NB4 (cell line): Measurements from ENCODE around the gene LRRC61.

Experiments used
- DNase-seq: peaks from one replicate; pipeline ENCODE4 v3.0.0; 2010; ENCODE audit warnings: low read depth
- H3K4me3 ChIP-seq: one replicate; pipeline ENCODE4 v1.5.1; 2011; ENCODE audit warnings: mild to moderate bottlenecking, low read depth, low read length, moderate library complexity
- MYC ChIP-seq: IDR thresholded peaks from 2 replicates; pipeline ENCODE4 v1.6.1; 2011; ENCODE audit warnings: low read depth, low read length
- POLR2A ChIP-seq: IDR thresholded peaks from 2 replicates; pipeline ENCODE4 v1.6.1; 2011; ENCODE audit warnings: mild to moderate bottlenecking; ENCODE audit not compliant: insufficient read length; ENCODE audit errors: extremely low read depth
- TF ChIP-seq, protein P1 (sequence below): IDR thresholded peaks from one replicate; pipeline ENCODE4 v1.5.1; 2012; ENCODE audit warnings: low read depth, low read length
- TF ChIP-seq, protein P2 (sequence below): IDR thresholded peaks from 2 replicates; pipeline ENCODE4 v1.6.1; 2011; ENCODE audit warnings: low read depth, low read length

The LRRC61 gene

DNA sequence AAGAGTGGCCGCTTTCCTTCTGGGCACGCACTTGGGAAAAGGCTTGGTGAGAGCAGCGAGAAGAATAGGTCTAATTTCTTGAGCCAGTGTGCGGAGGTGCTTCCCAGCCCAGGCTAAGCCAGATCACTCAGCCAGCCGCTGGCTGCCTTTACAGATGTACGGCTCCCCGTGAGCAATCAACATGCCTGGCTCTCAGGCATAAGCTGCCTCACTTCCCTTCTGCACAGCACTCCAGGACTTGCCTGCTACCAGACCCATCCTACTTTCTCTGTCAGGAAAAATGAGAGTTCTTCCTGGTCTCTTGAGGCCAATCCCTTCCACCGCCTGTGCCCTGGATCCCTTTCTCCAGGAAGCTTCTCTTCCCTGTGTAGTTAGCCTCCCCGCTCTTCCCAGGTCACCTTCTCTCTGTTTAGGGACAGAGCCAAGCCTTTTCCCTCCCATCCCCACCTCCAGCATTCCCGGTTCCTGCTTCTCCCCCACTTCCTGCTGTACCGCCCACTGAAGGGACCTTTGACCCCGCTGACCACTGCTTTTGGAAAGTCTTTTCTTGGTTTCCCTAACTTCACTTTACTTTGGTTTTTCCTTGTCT is 1.3 kb downstream of the LRRC61 start:
- H3K4me3 ChIP-seq = peak overlapping the region; percentile 57
- peak; percentile 21 for DNase-seq
- TF ChIP-seq POLR2A = no peak
- TF ChIP-seq, protein P1, sequence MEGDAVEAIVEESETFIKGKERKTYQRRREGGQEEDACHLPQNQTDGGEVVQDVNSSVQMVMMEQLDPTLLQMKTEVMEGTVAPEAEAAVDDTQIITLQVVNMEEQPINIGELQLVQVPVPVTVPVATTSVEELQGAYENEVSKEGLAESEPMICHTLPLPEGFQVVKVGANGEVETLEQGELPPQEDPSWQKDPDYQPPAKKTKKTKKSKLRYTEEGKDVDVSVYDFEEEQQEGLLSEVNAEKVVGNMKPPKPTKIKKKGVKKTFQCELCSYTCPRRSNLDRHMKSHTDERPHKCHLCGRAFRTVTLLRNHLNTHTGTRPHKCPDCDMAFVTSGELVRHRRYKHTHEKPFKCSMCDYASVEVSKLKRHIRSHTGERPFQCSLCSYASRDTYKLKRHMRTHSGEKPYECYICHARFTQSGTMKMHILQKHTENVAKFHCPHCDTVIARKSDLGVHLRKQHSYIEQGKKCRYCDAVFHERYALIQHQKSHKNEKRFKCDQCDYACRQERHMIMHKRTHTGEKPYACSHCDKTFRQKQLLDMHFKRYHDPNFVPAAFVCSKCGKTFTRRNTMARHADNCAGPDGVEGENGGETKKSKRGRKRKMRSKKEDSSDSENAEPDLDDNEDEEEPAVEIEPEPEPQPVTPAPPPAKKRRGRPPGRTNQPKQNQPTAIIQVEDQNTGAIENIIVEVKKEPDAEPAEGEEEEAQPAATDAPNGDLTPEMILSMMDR = no peak
- TF ChIP-seq MYC = no peak

DNA sequence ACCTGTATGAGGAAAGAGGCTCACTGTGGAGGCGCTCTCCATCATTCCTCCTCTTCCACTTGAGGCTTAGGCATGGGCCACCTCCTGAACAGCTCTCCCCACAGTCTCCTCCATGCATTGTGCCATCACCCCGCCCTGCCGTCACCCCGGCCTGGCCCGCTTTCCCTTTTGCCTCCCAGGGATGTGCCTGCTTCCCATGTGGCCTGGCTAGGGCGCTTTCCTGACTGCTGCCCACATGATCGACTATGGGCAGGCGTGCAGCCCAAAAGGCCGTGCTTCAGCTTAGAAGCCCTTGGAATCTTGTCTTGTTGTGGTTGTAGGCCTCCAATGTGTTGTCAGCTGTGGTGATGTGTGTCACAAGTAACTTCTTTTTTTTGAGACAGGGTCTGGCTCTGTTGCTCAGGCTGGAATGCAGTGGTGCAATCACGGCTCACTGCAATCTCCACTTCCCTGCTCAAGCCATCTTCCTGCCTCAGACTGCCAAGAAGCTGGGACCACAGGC is 2.0 kb downstream of the LRRC61 start:
- H3K4me3 ChIP-seq = no peak overlapping the region
- TF ChIP-seq POLR2A = no peak
- TF ChIP-seq, protein P1 = no peak
- TF ChIP-seq, protein P2, sequence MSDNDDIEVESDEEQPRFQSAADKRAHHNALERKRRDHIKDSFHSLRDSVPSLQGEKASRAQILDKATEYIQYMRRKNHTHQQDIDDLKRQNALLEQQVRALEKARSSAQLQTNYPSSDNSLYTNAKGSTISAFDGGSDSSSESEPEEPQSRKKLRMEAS = no peak
- no peak for TF ChIP-seq MYC
- DNase-seq = peak; percentile 47

DNA sequence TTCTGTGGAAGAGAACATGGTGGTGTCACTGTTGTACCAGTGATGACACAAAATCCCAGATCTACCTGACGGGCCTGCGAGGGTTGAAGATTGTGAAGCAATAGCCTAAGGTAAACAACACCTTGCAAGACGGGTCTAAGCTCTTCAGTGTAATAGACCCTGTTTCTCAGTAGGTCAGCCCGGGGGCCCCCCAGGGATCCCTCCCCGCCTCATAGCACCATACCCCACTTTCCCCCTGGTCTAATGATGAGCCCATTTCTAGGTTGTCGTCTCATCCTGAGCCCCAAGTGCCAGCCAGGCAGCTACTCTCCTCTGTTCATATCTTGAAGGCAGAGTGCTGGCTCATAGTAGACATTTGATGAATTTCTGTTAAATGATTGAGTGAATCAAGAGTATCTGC is 2.7 kb downstream of the LRRC61 start:
- TF ChIP-seq, protein P1 = no peak
- TF ChIP-seq, protein P2 = no peak
- no peak for TF ChIP-seq POLR2A
- no peak for TF ChIP-seq MYC
- no peak for DNase-seq
- no peak overlapping the region for H3K4me3 ChIP-seq

DNA sequence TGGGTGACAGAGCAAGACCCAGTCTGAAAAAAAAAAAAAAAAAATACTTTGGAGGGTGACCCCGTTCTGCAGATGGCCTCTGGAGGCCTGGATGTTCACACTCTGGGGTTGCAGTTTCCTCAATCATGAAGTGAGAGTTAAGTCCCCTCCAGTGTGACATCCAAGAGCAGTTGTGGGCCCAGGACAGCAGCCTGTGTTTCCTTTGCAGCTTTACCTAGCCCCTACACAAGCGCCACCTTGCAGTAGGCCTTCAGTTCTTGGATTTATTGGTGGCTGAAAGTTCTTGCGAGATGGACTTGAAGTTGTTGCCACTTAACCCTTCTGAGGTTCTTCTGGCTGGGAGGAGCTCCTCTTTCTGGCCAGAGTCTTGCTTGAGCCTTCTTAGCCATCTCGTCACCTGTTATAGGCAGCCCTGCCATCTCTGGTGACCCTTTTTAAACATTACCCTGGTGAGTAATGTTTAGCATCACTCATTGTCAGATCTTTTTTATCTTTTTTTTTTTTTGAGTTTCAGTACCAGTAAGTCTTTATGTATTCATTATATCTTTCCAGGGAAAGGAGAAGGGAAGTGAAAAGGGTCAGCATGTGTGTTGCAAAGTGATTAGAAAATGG is 3.6 kb downstream of the LRRC61 start:
- DNase-seq = no peak
- no peak overlapping the region for H3K4me3 ChIP-seq
- TF ChIP-seq, protein P2 = no peak
- TF ChIP-seq MYC = no peak
- TF ChIP-seq, protein P1 = no peak
- no peak for TF ChIP-seq POLR2A

DNA sequence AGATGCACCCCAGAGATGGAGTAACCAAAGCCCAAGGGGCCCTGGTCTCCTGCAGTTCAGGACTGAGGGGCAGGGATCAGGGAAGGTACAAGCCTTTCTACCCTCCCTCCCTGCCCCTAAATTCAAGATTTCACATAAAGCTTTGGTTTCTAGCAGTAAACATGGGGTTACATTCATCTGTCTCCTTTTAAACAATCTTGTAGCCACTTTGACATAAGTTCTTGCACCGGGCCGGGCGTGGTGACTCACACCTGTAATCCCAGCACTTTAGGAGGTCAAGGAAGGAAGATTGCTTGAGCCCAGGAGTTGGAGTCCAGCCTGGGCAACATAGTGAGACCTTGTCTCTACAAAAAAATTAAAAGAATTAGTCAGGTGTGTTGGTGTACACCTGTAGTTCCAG is 4.2 kb downstream of the LRRC61 start:
- H3K4me3 ChIP-seq = no peak overlapping the region
- no peak for DNase-seq
- no peak for TF ChIP-seq MYC

DNA sequence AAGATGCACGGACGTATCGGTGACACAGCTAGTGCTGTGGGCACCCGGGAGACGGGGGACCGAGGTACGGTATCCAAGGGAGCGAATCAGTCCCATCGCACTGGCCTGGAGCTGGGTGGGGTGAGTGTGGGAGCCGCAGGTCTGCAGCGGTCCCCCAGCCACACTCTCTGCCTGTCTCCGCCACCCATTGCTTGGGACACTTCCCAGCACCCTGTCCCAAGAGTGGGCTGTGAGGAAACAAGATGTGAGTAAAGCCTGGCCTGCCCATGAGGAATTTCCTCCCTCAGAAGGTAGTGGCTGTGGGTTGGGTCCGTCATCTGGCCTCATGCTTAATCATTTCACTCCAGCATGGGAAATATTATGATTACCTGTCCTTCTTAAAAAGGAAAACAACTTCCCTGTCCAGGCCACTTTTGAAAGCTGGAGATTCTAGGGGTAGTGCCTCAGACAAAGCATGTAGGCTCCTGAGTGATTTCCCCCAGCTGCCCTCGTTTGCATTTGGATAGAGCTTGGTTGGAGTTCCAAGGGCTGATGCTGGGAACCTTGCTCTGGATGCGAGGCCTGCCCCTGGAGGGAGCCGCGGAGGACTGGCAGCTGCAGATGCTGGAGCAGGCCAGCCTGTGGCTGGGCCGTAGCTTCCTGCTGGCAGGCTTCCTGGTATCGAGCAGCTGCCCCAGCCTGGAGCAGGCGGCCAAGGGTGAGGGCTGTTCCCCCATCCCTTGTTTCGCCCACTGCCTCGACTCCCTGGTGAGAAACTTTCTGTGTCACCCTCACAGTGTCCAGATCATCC is 6.4 kb downstream of the LRRC61 start:
- DNase-seq = no peak
- TF ChIP-seq MYC = no peak
- TF ChIP-seq, protein P2 = no peak
- TF ChIP-seq POLR2A = no peak
- TF ChIP-seq, protein P1 = no peak
- no peak overlapping the region for H3K4me3 ChIP-seq
